ENCODE results near the gene SERPINB4. TPM values are rescaled to one million over a fixed set of nuclear protein-coding genes. Genes with fewer than 3 reads are reported as not detected.
"Not testable (repeated sequence)": the region's sequence is repeated elsewhere in the genome, so short reads cannot be mapped to it uniquely, and the experiment has no call there.

The SERPINB4 gene
- polyA plus RNA-seq, 6 donors from 2014 or later, result not detected

GRCh38 chr18:63658920-63659319 is 14.9 kb upstream of the SERPINB4 start:
- H3K27me3 Mint-ChIP-seq; H3K4me3 Mint-ChIP-seq; H3K9me3 Mint-ChIP-seq; H3K27ac Mint-ChIP-seq; H3K4me1 Mint-ChIP-seq; ATAC-seq (ENCODE audit: low read depth in 2 of 2); DNase-seq; H3K36me3 Mint-ChIP-seq: not testable (repeated sequence)

DNA sequence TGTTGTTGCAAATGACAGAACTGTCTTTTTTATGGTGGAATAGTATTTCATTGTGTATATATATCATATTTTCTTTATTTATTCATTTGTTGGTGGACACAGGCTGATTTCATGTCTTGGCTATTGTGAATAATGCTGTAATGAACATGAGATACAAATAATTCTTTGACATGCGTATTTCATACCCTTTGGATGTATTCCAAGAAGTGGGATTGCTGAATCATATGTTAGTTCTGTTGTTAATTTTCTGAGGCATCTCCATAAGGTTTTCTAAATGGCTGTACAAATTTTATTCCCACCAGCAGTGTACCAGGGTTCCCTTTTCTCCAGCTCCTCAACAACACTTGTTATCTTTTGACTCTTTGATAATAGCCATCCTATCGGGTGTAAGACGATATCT is 6.2 kb upstream of the SERPINB4 start:
- H3K4me1 Mint-ChIP-seq; H3K4me3 Mint-ChIP-seq; H3K9me3 Mint-ChIP-seq; DNase-seq; H3K36me3 Mint-ChIP-seq; H3K27ac Mint-ChIP-seq; H3K27me3 Mint-ChIP-seq; ATAC-seq (ENCODE audit: low read depth in 2 of 2): not testable (repeated sequence)

GRCh38 chr18:63648241-63648640 is 4.2 kb upstream of the SERPINB4 start:
- Mint-ChIP-seq H3K4me1 (no peaks in the 10 kb centered on the region), H3K9me3 (peaks cover 0 to 2% (median 0%) of the 10 kb centered on the region in 7 donors), H3K27ac (no peak overlapping the region), H3K4me3 (no peak overlapping the region), H3K36me3 (no peaks in the 10 kb centered on the region), H3K27me3 (no peaks in the 10 kb centered on the region)
- ATAC-seq (ENCODE audit: low read depth in 2 of 2) (no peak), DNase-seq (no peak)

- no peak overlapping the region for H3K4me3 Mint-ChIP-seq
- H3K27me3 Mint-ChIP-seq, result no peaks in the 10 kb centered on the region
- peaks cover 0 to 2% (median 0%) of the 10 kb centered on the region in 7 donors for H3K9me3 Mint-ChIP-seq
- DNase-seq, result no peak
- no peaks in the 10 kb centered on the region for H3K36me3 Mint-ChIP-seq
- ATAC-seq (ENCODE audit: low read depth in 2 of 2), result no peak
- H3K4me1 Mint-ChIP-seq, result no peaks in the 10 kb centered on the region
- H3K27ac Mint-ChIP-seq, result no peak overlapping the region
These were observed 2.9 kb upstream of the SERPINB4 start for GRCh38 chr18:63646936-63647335.

- H3K4me3 Mint-ChIP-seq; H3K4me1 Mint-ChIP-seq; DNase-seq; H3K9me3 Mint-ChIP-seq; ATAC-seq (ENCODE audit: low read depth in 2 of 2); H3K27ac Mint-ChIP-seq; H3K27me3 Mint-ChIP-seq; H3K36me3 Mint-ChIP-seq: not testable (repeated sequence)
These were observed 638 bp upstream of the SERPINB4 start for GRCh38 chr18:63644694-63645093.

- H3K27ac Mint-ChIP-seq; H3K36me3 Mint-ChIP-seq; H3K4me1 Mint-ChIP-seq; H3K4me3 Mint-ChIP-seq; H3K27me3 Mint-ChIP-seq; DNase-seq; H3K9me3 Mint-ChIP-seq; ATAC-seq (ENCODE audit: low read depth in 2 of 2): not testable (repeated sequence)
These were observed 1.2 kb downstream of the SERPINB4 start for GRCh38 chr18:63642668-63643356.

GRCh38 chr18:63641157-63641680 is 2.8 kb downstream of the SERPINB4 start:
- H3K27ac Mint-ChIP-seq, DNase-seq: not testable (repeated sequence)

DNA sequence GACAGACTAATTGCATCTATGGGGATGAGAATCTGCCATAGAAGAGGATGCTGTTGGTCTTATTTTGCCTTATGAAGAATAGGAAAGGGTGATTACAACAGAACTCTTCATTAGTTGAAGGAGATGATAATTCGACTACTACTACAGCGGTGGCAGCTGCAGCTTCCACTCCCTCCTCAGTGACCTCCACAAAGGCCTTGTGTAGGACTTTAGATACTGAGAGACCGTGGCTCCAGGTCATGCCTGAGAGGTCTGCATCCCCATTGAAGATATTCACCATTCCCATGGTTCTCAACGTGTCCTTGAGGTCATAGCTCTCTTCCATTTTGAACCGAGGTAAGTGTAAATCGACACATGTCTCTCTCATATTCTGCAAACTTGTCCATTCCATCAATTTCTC is 6.4 kb downstream of the SERPINB4 start:
- ATAC-seq (ENCODE audit: low read depth in 2 of 2), result no peak
- Mint-ChIP-seq H3K36me3 (no peaks in the 10 kb centered on the region), H3K4me3 (no peak overlapping the region), H3K9me3 (peaks cover 0 to 2% (median 0%) of the 10 kb centered on the region in 7 donors), H3K27ac (no peak overlapping the region), H3K27me3 (peaks cover 0 to 5% (median 3%) of the 10 kb centered on the region in 3 donors), H3K4me1 (no peaks in the 10 kb centered on the region)
- no peak for DNase-seq

More at GRCh38 chr18:63641157-63641680, 2.8 kb downstream of the SERPINB4 start:
- not testable (repeated sequence) for H3K4me1 Mint-ChIP-seq; ATAC-seq (ENCODE audit: low read depth in 2 of 2); H3K27me3 Mint-ChIP-seq; H3K36me3 Mint-ChIP-seq; H3K9me3 Mint-ChIP-seq; H3K4me3 Mint-ChIP-seq

DNA sequence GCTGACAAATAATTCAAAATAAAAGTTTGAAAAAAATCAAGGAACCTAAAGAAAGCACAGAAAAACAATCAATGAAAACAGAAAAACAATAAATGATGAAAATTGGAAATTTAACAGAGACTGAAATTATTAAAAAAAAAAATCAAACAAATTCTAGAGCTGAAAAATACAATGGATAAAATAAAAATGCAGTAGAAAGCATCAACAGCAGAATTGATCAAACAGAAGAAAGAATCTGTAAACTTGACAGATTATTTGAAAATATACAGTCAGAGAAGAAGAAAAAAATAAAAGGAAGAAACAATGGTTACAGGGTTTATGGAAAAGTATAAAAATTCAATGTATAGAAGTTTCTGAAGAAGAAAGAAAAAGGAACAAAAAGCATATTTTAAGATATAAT is 16.2 kb downstream of the SERPINB4 start:
- no peaks in the 10 kb centered on the region for H3K27me3 Mint-ChIP-seq
- H3K4me1 Mint-ChIP-seq, result no peaks in the 10 kb centered on the region
- H3K36me3 Mint-ChIP-seq, result peaks cover 6 to 24% of the 10 kb centered on the region in 2 donors
- no peak for ATAC-seq (ENCODE audit: low read depth in 2 of 2)
- DNase-seq, result no peak
- H3K9me3 Mint-ChIP-seq, result peaks cover 8 to 67% (median 43%) of the 10 kb centered on the region in 7 donors
- H3K4me3 Mint-ChIP-seq, result no peak overlapping the region
- H3K27ac Mint-ChIP-seq, result no peak overlapping the region

GRCh38 chr18:63626431-63626830 is 17.6 kb downstream of the SERPINB4 start:
- H3K27ac Mint-ChIP-seq, result no peak overlapping the region
- H3K36me3 Mint-ChIP-seq, result peaks cover 6 to 24% of the 10 kb centered on the region in 2 donors
- no peaks in the 10 kb centered on the region for H3K27me3 Mint-ChIP-seq
- ATAC-seq (ENCODE audit: low read depth in 2 of 2) (no peak), DNase-seq (no peak)
- H3K4me3 Mint-ChIP-seq, result no peak overlapping the region
- H3K9me3 Mint-ChIP-seq, result peaks cover 8 to 57% (median 42%) of the 10 kb centered on the region in 7 donors
- H3K4me1 Mint-ChIP-seq, result no peaks in the 10 kb centered on the region

DNA sequence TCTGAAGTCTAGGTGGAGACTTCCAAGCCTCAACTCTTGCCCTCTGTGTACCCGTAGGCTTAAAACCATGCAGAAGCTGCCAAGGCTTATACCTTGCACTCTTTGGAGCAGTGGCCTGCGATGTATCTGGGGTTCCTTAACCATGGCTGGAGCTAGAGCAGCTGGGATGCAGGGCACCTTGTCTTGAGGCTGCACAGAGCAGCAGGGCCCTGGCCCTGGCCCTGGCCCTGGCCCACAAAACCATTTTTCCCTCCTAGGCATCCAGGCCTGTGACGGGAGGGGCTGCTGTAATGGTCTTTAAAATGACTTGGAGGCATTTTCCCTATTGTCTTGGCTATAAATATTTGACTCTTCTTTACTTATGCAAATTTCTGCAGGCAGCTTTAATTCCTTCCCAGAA is 19.2 kb downstream of the SERPINB4 start:
- no peaks in the 10 kb centered on the region for H3K27me3 Mint-ChIP-seq
- DNase-seq (no peak), ATAC-seq (ENCODE audit: low read depth in 2 of 2) (no peak)
- peaks cover 12 to 55% (median 36%) of the 10 kb centered on the region in 7 donors for H3K9me3 Mint-ChIP-seq
- peaks cover 6 to 24% of the 10 kb centered on the region in 2 donors for H3K36me3 Mint-ChIP-seq
- no peaks in the 10 kb centered on the region for H3K4me1 Mint-ChIP-seq
- H3K4me3 Mint-ChIP-seq, result no peak overlapping the region
- no peak overlapping the region for H3K27ac Mint-ChIP-seq

GRCh38 chr18:63619661-63620060 is 24.4 kb downstream of the SERPINB4 start:
- ATAC-seq (ENCODE audit: low read depth in 2 of 2) (no peak), DNase-seq (no peak)
- Mint-ChIP-seq H3K4me3 (no peak overlapping the region), H3K27ac (no peak overlapping the region), H3K4me1 (no peaks in the 10 kb centered on the region), H3K9me3 (peaks cover 4 to 30% (median 12%) of the 10 kb centered on the region in 7 donors), H3K27me3 (no peaks in the 10 kb centered on the region), H3K36me3 (no peaks in the 10 kb centered on the region)

- Mint-ChIP-seq H3K27me3 (peaks cover 0 to 11% (median 0%) of the 10 kb centered on the region in 3 donors), H3K9me3 (peaks cover 0 to 24% (median 7%) of the 10 kb centered on the region in 7 donors), H3K4me1 (no peaks in the 10 kb centered on the region), H3K36me3 (peaks cover 0 to under 1% of the 10 kb centered on the region in 2 donors), H3K4me3 (no peak overlapping the region), H3K27ac (no peak overlapping the region)
- no peak for ATAC-seq (ENCODE audit: low read depth in 2 of 2)
- DNase-seq, result no peak
These were observed 26.2 kb downstream of the SERPINB4 start for GRCh38 chr18:63617915-63618234.

DNA sequence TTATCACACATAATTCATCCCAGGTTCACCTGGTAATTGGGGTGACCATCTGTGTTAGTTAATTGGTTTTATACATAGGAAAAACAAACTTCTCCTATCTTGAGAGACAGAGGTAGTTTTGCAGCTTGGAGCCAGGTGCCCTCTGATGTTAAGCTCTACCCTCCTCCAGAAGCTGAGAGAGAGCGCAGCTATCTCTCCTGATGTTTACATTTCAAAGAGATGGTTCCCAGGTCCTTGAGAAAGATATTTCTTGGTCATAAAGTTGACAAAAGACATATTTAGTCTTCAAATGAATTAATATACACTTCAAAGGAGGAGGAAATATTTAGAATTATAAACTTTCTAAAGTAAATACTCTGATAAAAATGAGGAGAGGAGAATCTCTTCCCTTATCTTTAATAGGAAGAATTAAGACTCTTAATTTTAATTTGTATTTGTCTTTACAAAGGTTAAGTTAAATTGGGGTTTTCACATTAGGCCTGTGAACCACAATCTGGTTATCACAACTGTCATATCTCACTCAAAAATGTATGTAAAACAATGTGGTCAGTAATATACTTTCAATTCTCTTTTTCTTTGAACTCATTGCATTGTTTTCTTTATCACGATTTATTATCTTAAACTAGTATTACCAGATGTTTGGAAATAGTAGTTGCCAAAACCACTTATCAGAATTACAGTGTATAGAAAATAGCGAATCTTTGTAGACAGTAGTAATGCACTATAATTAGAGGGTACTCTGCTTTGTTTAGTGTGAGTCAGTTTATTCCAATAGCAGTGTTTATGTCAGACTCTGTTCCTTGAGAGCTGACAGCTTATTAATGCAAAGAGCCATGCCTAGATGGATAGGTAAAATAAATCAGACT is 26.8 kb downstream of the SERPINB4 start:
- ATAC-seq (ENCODE audit: low read depth in 2 of 2) (no peak), DNase-seq (no peak)
- H3K4me1 Mint-ChIP-seq, result no peaks in the 10 kb centered on the region

More for the DNA sequence above, 26.8 kb downstream of the SERPINB4 start:
- Mint-ChIP-seq H3K9me3 (peaks cover 0 to 27% (median 6%) of the 10 kb centered on the region in 7 donors), H3K27ac (no peak overlapping the region), H3K4me3 (no peak overlapping the region), H3K27me3 (peaks cover 0 to 14% (median 0%) of the 10 kb centered on the region in 3 donors), H3K36me3 (peaks cover 0 to 4% of the 10 kb centered on the region in 2 donors)

All from naive B cell (primary cell).